HG02642 (cell line): ENCODE data around the gene TAPBP.

Experiments used
- ATAC-seq: cut with Tn5 transposase; IDR thresholded peaks from one replicate; pipeline ENCODE4 v1.9.1; 2021; ENCODE audit warnings: mild to moderate bottlenecking; ENCODE audit not compliant: unreplicated experiment, poor library complexity

The TAPBP gene

DNA sequence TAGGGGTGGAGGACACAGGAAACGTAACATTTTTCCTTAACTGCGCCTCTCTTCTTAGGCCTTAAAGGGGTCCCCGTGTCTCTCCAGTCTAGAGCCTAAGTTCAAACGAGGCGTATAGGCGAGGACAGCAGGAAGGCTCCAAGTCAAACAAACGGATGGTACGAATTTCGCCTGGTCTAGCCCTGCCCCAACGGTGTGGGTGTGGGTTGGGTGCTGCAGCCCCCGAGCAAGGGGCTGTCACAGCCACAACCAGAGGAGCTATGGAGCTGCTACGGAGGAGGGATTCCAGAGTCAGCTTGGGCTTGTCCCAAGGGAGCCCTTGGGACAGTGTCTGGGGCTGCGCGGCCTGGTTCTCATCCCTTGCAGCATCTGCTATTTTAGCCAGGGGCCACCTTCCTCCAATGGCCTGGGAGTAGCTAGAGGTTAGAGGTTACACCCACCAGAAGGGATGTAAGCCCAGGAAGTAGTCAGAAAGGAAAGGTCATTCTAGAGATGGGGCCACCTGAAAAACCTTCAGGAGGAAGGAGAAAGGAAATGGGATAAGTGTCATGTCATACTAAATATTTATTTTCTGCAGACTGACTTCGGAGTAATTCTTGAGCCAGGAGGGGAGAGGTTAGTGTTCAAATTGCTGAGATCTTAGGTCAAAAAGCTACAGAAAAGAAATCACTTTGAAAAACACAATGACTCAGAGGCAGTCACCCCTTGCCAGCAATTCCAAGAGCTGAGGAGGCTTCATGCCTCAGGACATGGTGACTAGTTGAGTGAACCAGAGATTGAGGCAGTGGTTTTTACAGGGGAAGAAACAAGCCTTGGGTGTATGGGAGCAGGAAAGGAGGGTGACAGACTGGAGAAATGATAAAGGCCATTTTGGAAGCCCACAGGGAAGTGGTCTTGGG is 63.9 kb downstream of the TAPBP start:
- ATAC-seq: peak; percentile 3
